Endothelial cell of umbilical vein (primary cell): ENCODE measurements around the gene OR4A47. TPM values are rescaled to one million over a fixed set of nuclear protein-coding genes. Genes with fewer than 3 reads are reported as not detected.

ENCODE experiments used
- polyA plus RNA-seq, 4 experiments: library from polyadenylated mRNA; depleted of rRNA in 3 of 4; stranded (reverse) in 3 of 4; unstranded in 1 of 4; fragments of >200 nt; gene quantifications; 2 replicates each; pipeline versions ENCODE4 v1.2.1 to v1.2.3, GENCODE V29; 2011 to 2012; ENCODE audit warnings: missing spikeins in 1 of 4
- total RNA-seq: library from RNA; stranded (reverse); gene quantifications from 2 replicates; pipeline ENCODE4 v1.2.3, GENCODE V29; 2021

Gene OR4A47
- total and polyA plus RNA-seq, 2 donors (not counting 3 experiments of a cell fraction or from before 2014, with no cell fraction given): not detected

Other genes with a start within 250 kb of the OR4A47 start
- gene OR4X2, start 243.7 kb upstream of the OR4A47 start, total RNA-seq: not detected in 2 replicates
- gene OR4X2, start 243.7 kb upstream of the OR4A47 start, polyA plus RNA-seq: not detected in 2 replicates
- gene OR4X1, start 224.9 kb upstream of the OR4A47 start, total RNA-seq: not detected in 2 replicates
- not detected in 2 replicates for gene OR4X1, start 224.9 kb upstream of the OR4A47 start, polyA plus RNA-seq
- gene OR4S1, start 182.6 kb upstream of the OR4A47 start, total RNA-seq: not detected in 2 replicates
- gene OR4S1, start 182.6 kb upstream of the OR4A47 start, polyA plus RNA-seq: not detected in 2 replicates
- gene OR4C3, start 163.9 kb upstream of the OR4A47 start, total RNA-seq: not detected in 2 replicates
- gene OR4C3, start 163.9 kb upstream of the OR4A47 start, polyA plus RNA-seq: not detected in 2 replicates
- gene OR4C5, start 122.3 kb upstream of the OR4A47 start, total RNA-seq: not detected in 2 replicates
- gene OR4C5, start 122.3 kb upstream of the OR4A47 start, polyA plus RNA-seq: not detected in 2 replicates